H1 (cell line): ENCODE results near the gene CDH22. TPM values are rescaled to one million over a fixed set of nuclear protein-coding genes. Genes with fewer than 3 reads are reported as not detected.

Experiments
- CTCF ChIA-PET: fragments of 300-600 bp; sonication (Branson Sonifier 250); formaldehyde crosslinking; loops from one replicate; lab custom pipeline; 2021; ENCODE audit not compliant: partially characterized antibody; lab: Charles Lee
- POLR2A ChIA-PET: fragments of 300-600 bp; sonication (Branson Sonifier 250); formaldehyde crosslinking; loops from one replicate; lab custom pipeline; 2021; ENCODE audit warnings: inconsistent platforms; ENCODE audit not compliant: partially characterized antibody; lab: Charles Lee
- DNase-seq, 2 experiments: peaks; one replicate each; pipeline versions ENCODE4 v3.0.0 to v3.0.0-alpha.2; 2010 to 2022; ENCODE audit warnings: low spot score in 2 of 2, low read depth in 1 of 2, mixed read lengths in 1 of 2
- FAIRE-seq: peaks from 2 replicates; lab custom pipeline; 2011; peaks lifted over from hg19 to GRCh38; lab: Jason Lieb, UNC
- H2AFZ ChIP-seq: 2 replicates; pipeline ENCODE4 v1.8.1; 2012; ENCODE audit warnings: low read length, inconsistent platforms
- H2AK5ac ChIP-seq: 2 replicates; pipeline ENCODE4 v1.6.1; 2013; ENCODE audit warnings: low read depth, low read length
- H2BK120ac ChIP-seq: replicated peaks from 2 replicates; pipeline ENCODE3; 2013; ENCODE audit warnings: low read depth, low read length, inconsistent platforms
- H2BK12ac ChIP-seq: 2 replicates; pipeline ENCODE4 v1.6.1; 2013; ENCODE audit warnings: low read depth, low read length
- H2BK15ac ChIP-seq: 2 replicates; pipeline ENCODE4 v1.6.1; 2013; ENCODE audit warnings: low read length
- H2BK20ac ChIP-seq: 2 replicates; pipeline ENCODE4 v1.6.1; 2013; ENCODE audit warnings: low read length
- H2BK5ac ChIP-seq: 2 replicates; pipeline ENCODE4 v1.6.1; 2013; ENCODE audit warnings: low read depth, low read length
- H3K14ac ChIP-seq: 2 replicates; pipeline ENCODE4 v1.6.1; 2013; ENCODE audit warnings: inconsistent platforms; ENCODE audit not compliant: insufficient read length
- H3K18ac ChIP-seq: 2 replicates; pipeline ENCODE4 v1.6.1; 2013; ENCODE audit warnings: low read length; ENCODE audit errors: extremely low read depth
- H3K23ac ChIP-seq: 2 replicates; pipeline ENCODE4 v1.6.1; 2013; ENCODE audit warnings: inconsistent platforms; ENCODE audit not compliant: insufficient read length
- H3K23me2 ChIP-seq: 2 replicates; pipeline ENCODE4 v1.6.1; 2013; ENCODE audit warnings: low read depth, low read length
- H3K27ac ChIP-seq: 2 replicates; pipeline ENCODE4 v1.6.1; 2011; ENCODE audit warnings: low read depth, low read length, inconsistent platforms
- H3K27me3 ChIP-seq, 4 experiments: replicated peaks in 1 of 4; 1 replicate in 1 of 4; 2 replicates in 3 of 4; pipeline versions ENCODE4 v1.6.1 to v1.8.1; 2011 to 2013; ENCODE audit warnings: low read length in 3 of 4, mild to moderate bottlenecking in 3 of 4, inconsistent platforms in 2 of 4, mixed read lengths in 2 of 4, moderate library complexity in 1 of 4; ENCODE audit not compliant: control insufficient read depth in 3 of 4, insufficient read depth in 3 of 4; ENCODE audit errors: extremely low read depth in 1 of 4
- H3K36me3 ChIP-seq, 4 experiments: 2 replicates each; pipeline versions ENCODE4 v1.6.1 to v1.8.1; 2011 to 2013; ENCODE audit warnings: mild to moderate bottlenecking in 4 of 4, low read length in 3 of 4, moderate library complexity in 2 of 4, control low read depth in 1 of 4, inconsistent platforms in 1 of 4; ENCODE audit not compliant: insufficient read depth in 4 of 4, control insufficient read depth in 2 of 4
- H3K4ac ChIP-seq: replicated peaks from 2 replicates; pipeline ENCODE3; 2013; ENCODE audit warnings: low read length, low read depth, mixed read lengths, inconsistent platforms; ENCODE audit not compliant: insufficient read length
- H3K4me1 ChIP-seq, 4 experiments: replicated peaks in 1 of 4; 1 replicate in 1 of 4; 2 replicates in 3 of 4; pipeline versions ENCODE4 v1.6.1 to v1.8.1; 2011 to 2013; ENCODE audit warnings: low read length in 3 of 4, inconsistent platforms in 2 of 4, mixed read lengths in 1 of 4; ENCODE audit not compliant: insufficient read depth in 4 of 4, control insufficient read depth in 3 of 4
- H3K4me2 ChIP-seq, 2 experiments: 2 replicates each; pipeline versions ENCODE4 v1.6.1 to v1.8.1; 2011 to 2013; ENCODE audit warnings: low read depth in 2 of 2, low read length in 2 of 2, control low read depth in 1 of 2, inconsistent platforms in 1 of 2, mild to moderate bottlenecking in 1 of 2; ENCODE audit not compliant: insufficient read depth in 1 of 2
- H3K4me3 ChIP-seq, 4 experiments: fragments of 200-600, 300-600 bp in 1 of 4; sonication (generic), shearing (Covaris generic), sonication (Bioruptor Twin) in 1 of 4; 2 replicates each; pipeline versions ENCODE4 v1.5.1 to v1.8.1; 2011 to 2016; ENCODE audit warnings: low read length in 4 of 4, low read depth in 3 of 4, control low read depth in 2 of 4, inconsistent platforms in 2 of 4, mild to moderate bottlenecking in 2 of 4, mixed read lengths in 1 of 4, moderate library complexity in 1 of 4; ENCODE audit not compliant: insufficient read depth in 2 of 4; ENCODE audit errors: extremely low read depth in 1 of 4
- H3K56ac ChIP-seq: replicated peaks from 2 replicates; pipeline ENCODE3; 2013; ENCODE audit warnings: low read depth, mild to moderate bottlenecking, mixed read lengths, low read length, inconsistent platforms; ENCODE audit not compliant: insufficient read length
- H3K79me1 ChIP-seq: 2 replicates; pipeline ENCODE4 v1.6.1; 2013; ENCODE audit warnings: low read depth, low read length, control low read depth
- H3K79me2 ChIP-seq, 2 experiments: 2 replicates each; pipeline versions ENCODE4 v1.6.1 to v1.8.1; 2012 to 2013; ENCODE audit warnings: low read length in 2 of 2, mild to moderate bottlenecking in 2 of 2, inconsistent platforms in 1 of 2; ENCODE audit not compliant: insufficient read depth in 2 of 2, control insufficient read depth in 1 of 2
- H3K9ac ChIP-seq, 4 experiments: replicated peaks in 1 of 4; 1 replicate in 1 of 4; 2 replicates in 3 of 4; pipeline versions ENCODE4 v1.6.1 to v1.8.1; 2011 to 2013; ENCODE audit warnings: low read depth in 3 of 4, low read length in 3 of 4, control low read depth in 2 of 4, mild to moderate bottlenecking in 2 of 4, moderate library complexity in 2 of 4, inconsistent platforms in 1 of 4; ENCODE audit errors: extremely low read depth in 1 of 4
- H3K9me3 ChIP-seq, 2 experiments: 2 replicates each; pipeline versions ENCODE4 v1.6.1 to v1.8.1; 2012 to 2013; ENCODE audit warnings: mild to moderate bottlenecking in 2 of 2, moderate library complexity in 2 of 2, control low read depth in 1 of 2, inconsistent platforms in 1 of 2, low read depth in 1 of 2, low read length in 1 of 2, mixed read lengths in 1 of 2; ENCODE audit not compliant: insufficient read depth in 2 of 2
- H4K20me1 ChIP-seq, 2 experiments: replicated peaks in 1 of 2; 2 replicates each; pipeline versions ENCODE3 to v1.8.1; 2011 to 2013; ENCODE audit warnings: inconsistent platforms in 2 of 2, low read length in 2 of 2, mild to moderate bottlenecking in 1 of 2; ENCODE audit not compliant: insufficient read depth in 2 of 2, control insufficient read depth in 1 of 2
- H4K5ac ChIP-seq: 2 replicates; pipeline ENCODE4 v1.6.1; 2013; ENCODE audit warnings: low read length, low read depth, mixed read lengths, inconsistent platforms; ENCODE audit not compliant: insufficient read length
- H4K8ac ChIP-seq: 2 replicates; pipeline ENCODE4 v1.8.0; 2013; ENCODE audit warnings: mild to moderate bottlenecking, moderate library complexity, low read length, inconsistent platforms; ENCODE audit not compliant: insufficient read depth; ENCODE audit errors: extremely low read depth
- H4K91ac ChIP-seq: replicated peaks from 2 replicates; pipeline ENCODE3; 2013; ENCODE audit warnings: low read length, mixed read lengths, inconsistent platforms; ENCODE audit not compliant: insufficient read length
- ASH2L ChIP-seq: fragments of 200-600, 300-600 bp; sonication (generic); IDR thresholded peaks from one replicate; pipeline ENCODE4 v1.7.1; 2017; ENCODE audit warnings: low read length
- EGR1 ChIP-seq: IDR thresholded peaks from 2 replicates; pipeline ENCODE4 v1.6.1; 2011; ENCODE audit warnings: low read depth, low read length, borderline replicate concordance
- KDM1A ChIP-seq: fragments of 200-600, 300-600 bp; sonication (generic); IDR thresholded peaks from 2 replicates; pipeline ENCODE4 v1.7.1; 2016; ENCODE audit warnings: mild to moderate bottlenecking, low read length, borderline replicate concordance
- WGBS, 2 experiments: shearing (Covaris generic) in 1 of 2; methylation state at CpG; one replicate each; pipeline versions ENCODE4 v1.1.6 to v1.1.7; 2013 to 2015; ENCODE audit warnings: low lambda C conversion rate in 2 of 2, mixed read lengths in 2 of 2, inconsistent platforms in 1 of 2, low coverage in 1 of 2, missing lambda C conversion rate in 1 of 2; ENCODE audit not compliant: insufficient replicate concordance in 2 of 2, insufficient coverage in 1 of 2, insufficient read length in 1 of 2; ENCODE audit errors: extremely low coverage in 1 of 2, missing lambda C conversion rate in 1 of 2; 5-methylcytosine and 5-hydroxymethylcytosine counted together
- polyA plus RNA-seq, 7 experiments: library from polyadenylated mRNA; depleted of rRNA in 3 of 7; stranded (reverse) in 5 of 7; unstranded in 2 of 7; fragments of >200 nt in 5 of 7; fragments of 200-250 nt in 2 of 7; gene quantifications; 1 replicate in 5 of 7; 2 replicates in 1 of 7; 4 replicates in 1 of 7; pipeline versions ENCODE4 v1.2.1 to v1.2.3, GENCODE V29; 2011 to 2013; ENCODE audit warnings: missing spikeins in 2 of 7, mixed read lengths in 2 of 7
- total RNA-seq: library from RNA; stranded (reverse); fragmentation: NEBNext Ultra II Directional; extraction: Animal tissue kit (Norgen Biotek cat#: 25700); gene quantifications from 2 replicates; pipeline ENCODE4 v1.2.1, GENCODE V29; 2021
- TF ChIP-seq, protein P1 (sequence below): IDR thresholded peaks from 2 replicates; pipeline ENCODE4 v1.6.1; 2011; ENCODE audit warnings: low read length, improper control_type of control experiment

CDH22 gene
- total and polyA plus RNA-seq, 2 of the 8 experiments (the other 6 are each of a cell fraction or from before 2014, with no cell fraction given), result 0.35 to 0.39 TPM

DNA sequence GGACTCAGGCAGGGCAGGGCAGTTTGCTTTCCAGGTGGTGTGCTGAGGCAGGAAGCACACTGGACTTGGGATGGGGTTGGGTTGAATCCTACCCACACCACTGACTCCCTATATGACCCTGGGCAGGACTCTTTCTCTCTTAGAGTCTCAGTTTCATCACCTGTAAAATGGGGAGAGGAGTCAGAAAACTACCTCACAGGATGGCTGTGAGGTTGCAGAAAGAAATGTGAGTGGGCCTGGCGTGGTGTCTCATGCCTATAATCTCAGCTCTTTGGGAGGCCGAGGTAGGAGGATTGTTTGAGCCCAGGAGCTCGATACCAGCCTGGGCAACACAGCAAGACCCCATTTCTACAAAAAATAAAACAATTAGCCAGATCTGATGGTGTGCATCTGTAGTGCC is 122.9 kb downstream of the CDH22 start:
- Histone ChIP-seq H2BK12ac (no peak overlapping the region), H3K18ac (no peak overlapping the region), H3K27ac (no peak overlapping the region), H4K91ac (no peak overlapping the region), H3K23ac (no peak overlapping the region), H3K4me2 (no peak overlapping the region), H4K5ac (no peak overlapping the region), H2AK5ac (no peak overlapping the region), H3K9ac (no peak overlapping the region), H3K4me1 (no peaks in the 10 kb centered on the region), H3K79me2 (no peaks in the 10 kb centered on the region), H2BK5ac (no peak overlapping the region), H3K9me3 (no peaks in the 10 kb centered on the region), H3K79me1 (no peaks in the 10 kb centered on the region; the same call in 1 of the 2 replicates), H4K8ac (no peak overlapping the region), H2BK120ac (no peak overlapping the region), H3K56ac (no peak overlapping the region), H2BK15ac (0 out of 2 replicates have a peak overlapping the region, but pooled peaks have one; percentile 10), H3K4ac (no peak overlapping the region), H4K20me1 (peaks cover 0 to 3% of the 10 kb centered on the region in 2 experiments), H3K14ac (no peak overlapping the region), H3K23me2 (peaks cover 6% of the 10 kb centered on the region; the same call in 1 of the 2 replicates), H3K4me3 (no peak overlapping the region), H3K36me3 (no peaks in the 10 kb centered on the region), H3K27me3 (no peaks in the 10 kb centered on the region; a peak in 1 of 7 replicates), H2AFZ (no peak overlapping the region), H2BK20ac (no peak overlapping the region)
- WGBS, 2 experiments, result 91% methylated on average over 3 of the region's 3 CpGs; no CpG with 5 or more reads in 1 of the 2 experiments
- TF ChIP-seq ASH2L (no peak), EGR1 (no peak), KDM1A (0 out of 2 replicates have a peak, but pooled peaks have one; percentile 14)
- TF ChIP-seq, protein P1, sequence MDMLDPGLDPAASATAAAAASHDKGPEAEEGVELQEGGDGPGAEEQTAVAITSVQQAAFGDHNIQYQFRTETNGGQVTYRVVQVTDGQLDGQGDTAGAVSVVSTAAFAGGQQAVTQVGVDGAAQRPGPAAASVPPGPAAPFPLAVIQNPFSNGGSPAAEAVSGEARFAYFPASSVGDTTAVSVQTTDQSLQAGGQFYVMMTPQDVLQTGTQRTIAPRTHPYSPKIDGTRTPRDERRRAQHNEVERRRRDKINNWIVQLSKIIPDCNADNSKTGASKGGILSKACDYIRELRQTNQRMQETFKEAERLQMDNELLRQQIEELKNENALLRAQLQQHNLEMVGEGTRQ, result no peak
- FAIRE-seq (no peak), DNase-seq (no peak)
- CTCF ChIA-PET, result interaction anchor here (2.0 to 2.9 kb wide), 3 partner anchors 10 to 53 kb away, joined by 11 to 12 read pairs (median 11); no protein-coding TSS in a partner anchor
- POLR2A ChIA-PET, result interaction anchor here (0.7 kb wide), 1 partner anchor 21 kb away, joined by 3 read pairs; no protein-coding TSS in a partner anchor
